ENCODE measurements around the gene SFTPB.

DNA sequence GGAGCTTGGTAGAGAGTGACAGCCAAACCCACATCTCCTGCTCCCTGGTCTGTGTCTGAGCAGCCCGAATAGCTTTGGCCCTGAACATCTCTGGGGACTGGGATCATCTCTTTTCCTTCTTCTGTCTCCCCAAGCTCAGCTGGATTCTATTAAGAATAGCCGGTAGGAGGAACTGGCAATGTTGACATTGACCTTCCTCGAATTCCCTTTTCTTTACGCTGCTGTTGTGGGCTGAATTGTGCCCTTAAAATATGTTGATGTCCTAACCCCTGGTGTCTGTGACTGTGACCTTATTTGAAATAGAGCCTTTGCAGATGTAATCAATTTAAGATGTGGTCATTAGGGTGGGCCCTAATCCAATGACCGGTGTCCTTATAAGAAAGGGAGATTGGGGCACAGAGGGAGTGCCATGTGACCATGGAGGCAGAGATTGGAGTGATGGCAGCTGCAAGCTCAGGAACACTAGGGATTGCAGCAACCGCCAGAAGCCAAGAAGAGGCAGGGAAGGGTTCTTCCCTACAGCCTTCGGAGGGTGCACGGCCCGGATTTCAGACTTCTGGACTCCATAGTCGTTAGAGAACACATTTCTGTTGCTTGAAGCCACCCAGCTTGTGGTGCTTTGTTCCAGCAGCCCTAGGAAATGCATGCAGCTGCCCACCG, 5.8 kb upstream of the SFTPB start:
- TF ChIP-seq, protein P1, sequence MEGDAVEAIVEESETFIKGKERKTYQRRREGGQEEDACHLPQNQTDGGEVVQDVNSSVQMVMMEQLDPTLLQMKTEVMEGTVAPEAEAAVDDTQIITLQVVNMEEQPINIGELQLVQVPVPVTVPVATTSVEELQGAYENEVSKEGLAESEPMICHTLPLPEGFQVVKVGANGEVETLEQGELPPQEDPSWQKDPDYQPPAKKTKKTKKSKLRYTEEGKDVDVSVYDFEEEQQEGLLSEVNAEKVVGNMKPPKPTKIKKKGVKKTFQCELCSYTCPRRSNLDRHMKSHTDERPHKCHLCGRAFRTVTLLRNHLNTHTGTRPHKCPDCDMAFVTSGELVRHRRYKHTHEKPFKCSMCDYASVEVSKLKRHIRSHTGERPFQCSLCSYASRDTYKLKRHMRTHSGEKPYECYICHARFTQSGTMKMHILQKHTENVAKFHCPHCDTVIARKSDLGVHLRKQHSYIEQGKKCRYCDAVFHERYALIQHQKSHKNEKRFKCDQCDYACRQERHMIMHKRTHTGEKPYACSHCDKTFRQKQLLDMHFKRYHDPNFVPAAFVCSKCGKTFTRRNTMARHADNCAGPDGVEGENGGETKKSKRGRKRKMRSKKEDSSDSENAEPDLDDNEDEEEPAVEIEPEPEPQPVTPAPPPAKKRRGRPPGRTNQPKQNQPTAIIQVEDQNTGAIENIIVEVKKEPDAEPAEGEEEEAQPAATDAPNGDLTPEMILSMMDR (IDR thresholded peaks at IDR 0.05), result no peak
- no peak for TF ChIP-seq POLR2A (IDR thresholded peaks at IDR 0.05)
